GM21619 (cell line): ENCODE measurements around the gene SNX2.

Experiments used
- ATAC-seq: cut with Tn5 transposase; IDR thresholded peaks from one replicate; pipeline ENCODE4 v1.9.1; 2021; ENCODE audit not compliant: unreplicated experiment

The SNX2 gene

DNA sequence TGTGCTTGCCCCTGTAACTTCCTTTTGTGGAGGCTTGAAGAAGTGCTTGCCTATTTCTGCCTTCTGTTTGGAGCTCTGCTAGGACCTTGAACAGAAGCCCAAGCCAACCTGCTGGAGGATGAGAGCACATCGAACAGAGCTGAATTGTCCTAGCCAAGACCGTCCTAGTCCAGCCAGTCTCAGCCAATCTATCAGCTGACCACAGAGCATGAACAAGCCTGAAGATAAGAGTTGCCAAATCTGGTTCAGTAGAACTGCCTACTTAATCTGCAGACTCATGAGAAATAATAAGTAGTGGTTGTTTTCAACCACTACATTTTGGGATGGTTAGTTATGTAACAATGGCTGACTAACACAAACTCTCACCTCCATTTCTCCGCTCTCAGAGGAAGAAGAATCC lies 4.4 kb upstream of the SNX2 start:
- ATAC-seq = no peak

DNA sequence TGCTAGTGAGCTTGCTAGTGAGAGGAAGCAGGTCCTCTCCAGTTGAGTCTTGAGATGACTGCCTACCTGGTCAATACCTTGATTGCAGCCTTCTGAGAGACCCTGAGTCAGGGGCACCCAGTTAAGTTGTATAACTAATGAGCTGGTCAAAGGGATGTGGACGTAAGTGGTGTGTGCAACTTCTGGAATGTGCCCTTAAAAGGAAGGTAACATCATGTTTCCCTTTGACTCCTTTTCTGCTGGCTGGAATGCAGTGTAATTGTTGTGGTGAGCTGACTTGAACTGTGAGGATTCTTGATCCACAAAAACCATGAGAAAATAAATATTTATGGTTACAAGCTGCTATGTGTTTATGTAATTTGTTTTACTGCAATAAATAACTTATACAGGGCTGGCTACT lies 2.4 kb upstream of the SNX2 start:
- ATAC-seq = no peak

DNA sequence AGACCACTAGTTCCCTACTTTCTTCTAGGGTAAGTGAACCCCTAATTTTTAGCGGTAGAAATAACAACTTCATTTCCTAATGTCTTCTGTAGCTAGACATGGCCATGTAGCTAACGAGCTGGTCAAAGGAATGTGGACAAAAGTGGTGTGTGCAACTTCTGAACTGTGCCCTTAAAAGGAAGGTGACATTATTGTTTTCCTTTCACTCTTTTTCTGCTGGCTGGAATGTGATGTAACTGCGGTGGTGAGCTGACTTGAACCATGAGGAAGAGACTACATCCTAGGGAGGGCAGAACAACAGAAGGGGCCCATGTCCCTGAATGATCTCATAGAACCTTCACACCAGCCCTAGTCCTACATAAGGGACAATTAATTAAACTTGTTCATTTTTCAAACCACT lies 1.3 kb upstream of the SNX2 start:
- ATAC-seq = no peak

DNA sequence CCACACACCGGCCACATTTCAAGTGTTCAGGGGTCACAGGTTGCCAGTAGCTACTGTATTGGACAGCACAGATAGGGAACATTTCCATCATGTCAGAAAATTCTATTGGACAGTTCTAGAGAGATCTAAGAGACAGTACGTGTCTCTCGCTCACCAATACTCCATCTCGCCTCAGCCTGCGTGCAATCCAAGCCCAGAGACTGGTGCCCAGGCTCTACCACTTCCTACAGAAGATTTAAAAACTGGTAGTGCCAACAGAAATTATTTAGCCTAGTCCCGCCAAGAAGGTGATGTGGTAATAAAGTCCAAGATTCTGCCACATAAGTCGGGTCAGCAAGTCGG lies 390 bp upstream of the SNX2 start:
- ATAC-seq = peak; percentile 26

DNA sequence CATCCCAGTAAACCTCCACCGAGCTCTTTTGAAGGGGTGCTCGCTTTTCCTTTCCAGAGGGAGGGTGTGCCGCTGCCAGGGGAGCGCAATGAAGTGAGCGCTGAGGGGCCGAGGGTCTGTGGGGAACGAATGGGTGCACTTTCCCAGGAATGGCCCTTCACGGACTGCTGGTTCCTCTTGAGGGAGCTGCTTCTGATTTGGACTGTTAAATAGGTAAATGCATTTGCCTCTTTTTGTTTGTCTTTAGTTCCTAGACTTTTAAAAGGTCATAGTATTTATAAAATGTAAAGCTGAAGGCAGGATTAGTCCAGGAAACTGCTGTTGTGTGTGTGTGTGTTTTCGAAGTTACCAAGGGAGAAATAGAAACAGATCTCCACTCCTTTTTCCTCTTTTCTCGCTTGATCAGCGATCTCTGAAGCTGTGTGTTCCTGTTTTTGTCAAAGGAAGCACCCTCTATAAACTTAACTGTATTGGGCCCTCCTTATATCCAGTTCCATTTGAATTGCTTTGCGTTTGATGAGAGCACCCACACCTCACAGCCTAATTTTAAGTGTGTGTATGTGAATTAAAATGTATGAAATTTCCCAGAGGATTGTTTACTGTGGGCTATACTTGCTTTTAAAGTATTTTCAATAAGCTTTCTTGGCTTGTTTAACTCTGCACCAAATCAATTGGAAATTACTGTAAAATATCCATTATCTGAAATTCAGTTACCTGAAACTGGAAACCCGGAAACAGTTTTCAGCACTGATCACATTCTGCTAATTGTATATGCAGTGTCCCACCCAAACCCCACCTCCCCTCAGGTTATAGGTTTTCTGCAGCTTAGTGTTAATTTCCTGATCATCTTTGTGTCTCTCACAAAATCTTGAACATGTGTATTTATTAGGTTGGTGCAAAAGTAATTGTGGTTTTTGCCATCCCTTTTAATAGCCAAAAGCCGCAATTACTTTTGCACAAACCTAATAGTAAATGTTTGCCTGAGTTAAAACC lies 966 bp downstream of the SNX2 start:
- ATAC-seq = no peak

DNA sequence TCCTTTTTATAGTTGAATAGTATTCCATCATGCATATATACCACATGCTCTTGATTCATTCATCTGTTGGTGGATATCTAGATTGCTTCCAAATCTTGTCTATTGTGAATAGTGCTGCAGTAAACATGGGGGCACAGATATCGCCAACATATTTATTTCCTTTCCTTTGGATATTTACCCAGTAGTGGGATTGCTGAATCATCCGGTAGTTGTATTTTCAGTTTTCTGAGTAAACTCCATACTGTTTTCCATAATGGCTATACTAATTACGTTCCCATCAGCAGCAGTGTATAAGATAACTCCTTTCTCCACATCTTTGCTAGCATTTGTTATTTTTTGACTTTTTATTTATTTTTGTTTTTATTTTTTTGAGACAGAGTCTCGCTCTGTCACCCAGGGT lies 3.3 kb downstream of the SNX2 start:
- no peak for ATAC-seq

DNA sequence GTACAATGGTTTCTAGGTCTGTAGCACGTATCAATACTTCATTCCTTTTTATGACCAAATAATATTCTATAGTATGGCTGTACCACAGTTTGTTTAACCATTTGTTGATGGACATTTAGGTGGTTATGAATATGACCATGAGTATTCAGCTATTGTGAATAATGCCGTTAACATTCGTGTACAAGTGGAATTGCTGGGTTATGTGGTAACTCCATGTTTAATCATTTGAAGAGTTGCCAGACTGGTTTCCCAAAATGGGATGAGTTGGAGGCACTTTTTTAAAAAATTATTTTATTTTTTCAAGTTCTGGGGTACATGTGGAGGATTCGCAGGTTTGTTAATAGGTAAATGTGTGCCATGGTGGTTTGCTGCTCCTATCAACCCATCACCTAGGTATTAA lies 4.6 kb downstream of the SNX2 start:
- no peak for ATAC-seq

DNA sequence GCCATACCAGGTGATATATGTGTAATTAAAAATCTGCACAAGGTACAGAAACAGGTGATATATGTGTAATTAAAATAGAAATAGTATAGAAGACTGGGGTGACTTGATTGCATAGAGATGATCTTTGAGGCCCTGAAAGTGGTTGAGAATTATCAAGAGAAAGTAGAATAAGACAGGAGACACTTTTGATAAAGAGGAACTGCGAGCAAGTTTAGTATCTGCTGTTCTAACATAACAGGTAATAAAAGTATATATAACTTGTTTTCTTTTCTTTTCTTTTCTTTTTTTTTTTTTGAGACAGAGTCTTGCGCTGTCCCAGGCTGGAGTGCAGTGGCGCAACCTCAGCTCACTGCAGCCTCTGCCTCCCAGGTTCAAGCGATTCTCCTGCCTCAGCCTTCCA lies 5.4 kb downstream of the SNX2 start:
- ATAC-seq = no peak

DNA sequence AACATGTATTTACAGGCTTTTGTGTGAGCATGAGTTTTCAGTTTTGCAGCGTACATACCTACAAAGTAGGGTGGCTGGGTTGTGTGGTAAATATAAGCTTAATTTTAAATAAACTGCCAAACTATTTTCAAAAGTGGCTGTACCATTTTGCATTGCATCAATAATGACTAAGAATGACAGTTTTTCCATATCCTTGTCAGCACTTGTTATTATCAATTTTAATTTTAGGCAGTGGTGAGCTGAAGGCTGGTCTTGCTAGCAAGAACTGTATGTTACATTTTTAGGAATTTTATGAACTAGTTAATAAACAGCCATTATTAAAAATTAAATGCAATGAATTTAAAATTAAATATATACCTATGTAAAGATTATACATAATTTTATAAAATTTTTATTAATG lies 6.6 kb downstream of the SNX2 start:
- no peak for ATAC-seq

DNA sequence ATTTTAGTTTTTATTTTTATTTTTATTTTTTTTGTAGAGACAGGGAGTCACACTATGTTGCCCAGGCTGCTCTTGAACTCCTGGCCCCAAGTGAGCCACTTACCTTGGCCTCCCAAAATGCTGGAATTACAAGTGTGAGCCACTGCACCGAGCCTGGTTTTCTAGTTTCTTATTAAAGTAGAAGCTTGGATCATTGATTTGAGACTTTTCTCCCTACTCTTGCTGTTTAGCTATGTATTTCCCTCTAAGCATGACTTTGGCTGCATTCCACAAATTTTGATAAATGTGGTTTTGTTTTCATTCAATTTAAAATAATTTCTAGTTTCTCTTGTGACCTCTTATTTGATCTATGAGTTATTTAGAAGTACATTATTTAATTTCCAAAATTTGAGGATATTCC lies 10.4 kb downstream of the SNX2 start:
- ATAC-seq = no peak

DNA sequence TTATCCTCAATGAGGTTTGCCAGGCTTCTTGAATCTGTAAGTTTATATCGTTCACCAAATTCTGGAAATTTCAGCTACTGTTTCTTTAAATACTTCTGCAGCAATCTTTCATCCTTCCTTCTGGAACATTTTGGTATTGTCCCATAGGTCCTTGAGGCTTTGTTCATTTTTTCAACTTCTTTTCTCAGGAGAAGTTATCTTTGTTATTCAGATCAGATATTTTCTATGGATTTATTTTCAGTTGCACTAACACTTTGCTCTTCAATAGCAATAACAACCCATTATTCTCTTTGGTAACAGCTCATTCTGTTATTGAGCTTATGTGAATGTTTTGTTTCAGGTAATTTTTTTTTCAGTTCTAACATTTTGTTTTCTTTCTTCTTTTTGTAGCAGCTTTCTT lies 13.5 kb downstream of the SNX2 start:
- no peak for ATAC-seq

DNA sequence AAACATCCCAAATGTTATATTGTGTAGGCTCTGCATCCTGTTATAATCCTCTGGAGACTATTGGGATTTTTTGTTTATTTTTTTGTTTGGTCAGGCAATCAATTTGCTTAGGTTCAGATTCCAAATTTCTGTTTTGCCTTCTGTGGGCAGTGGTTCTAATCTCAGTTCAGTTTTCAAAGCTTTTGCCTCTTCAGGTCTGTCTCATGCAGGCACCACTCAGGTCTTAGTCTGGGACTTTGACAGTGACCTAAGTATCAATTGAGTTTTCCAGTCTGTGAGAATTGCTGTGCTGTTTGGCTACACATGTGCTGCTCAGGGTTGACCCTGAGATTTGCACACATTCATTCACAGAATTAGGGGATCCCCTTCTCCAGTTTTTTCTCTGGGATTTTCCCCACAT lies 14.1 kb downstream of the SNX2 start:
- ATAC-seq = no peak

DNA sequence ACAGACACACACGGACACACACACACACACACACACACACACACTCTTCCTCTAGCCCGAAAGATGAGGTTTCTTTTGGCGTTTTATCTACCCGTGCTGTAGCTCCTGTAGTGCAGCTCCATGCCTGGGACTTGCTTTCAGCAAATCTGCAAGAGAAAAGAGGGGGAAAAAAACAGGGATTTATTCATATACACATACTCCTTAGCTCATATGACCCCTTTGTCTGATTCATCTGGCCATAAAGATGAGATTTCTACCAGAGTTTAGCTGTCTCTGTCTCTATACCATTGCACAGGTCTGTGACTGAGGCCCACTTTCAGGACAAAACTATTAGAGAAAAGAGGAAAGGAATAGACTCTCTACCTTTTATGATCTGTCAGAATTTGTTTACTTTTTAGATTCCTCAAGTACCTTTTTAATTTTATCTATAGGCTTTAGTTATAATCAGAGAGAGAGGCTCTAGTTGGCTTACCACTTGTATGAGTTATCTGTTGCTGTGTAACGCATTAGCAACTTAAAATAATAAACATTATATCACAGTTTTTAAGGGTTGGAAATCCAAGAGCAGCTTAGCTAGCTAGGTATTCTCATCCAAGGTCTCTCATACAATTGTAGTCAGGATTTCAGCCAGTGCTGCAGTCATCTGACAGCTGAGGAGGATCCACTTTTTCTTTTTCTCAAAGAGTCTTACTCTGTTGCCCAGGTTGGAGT lies 14.7 kb downstream of the SNX2 start:
- ATAC-seq = no peak

DNA sequence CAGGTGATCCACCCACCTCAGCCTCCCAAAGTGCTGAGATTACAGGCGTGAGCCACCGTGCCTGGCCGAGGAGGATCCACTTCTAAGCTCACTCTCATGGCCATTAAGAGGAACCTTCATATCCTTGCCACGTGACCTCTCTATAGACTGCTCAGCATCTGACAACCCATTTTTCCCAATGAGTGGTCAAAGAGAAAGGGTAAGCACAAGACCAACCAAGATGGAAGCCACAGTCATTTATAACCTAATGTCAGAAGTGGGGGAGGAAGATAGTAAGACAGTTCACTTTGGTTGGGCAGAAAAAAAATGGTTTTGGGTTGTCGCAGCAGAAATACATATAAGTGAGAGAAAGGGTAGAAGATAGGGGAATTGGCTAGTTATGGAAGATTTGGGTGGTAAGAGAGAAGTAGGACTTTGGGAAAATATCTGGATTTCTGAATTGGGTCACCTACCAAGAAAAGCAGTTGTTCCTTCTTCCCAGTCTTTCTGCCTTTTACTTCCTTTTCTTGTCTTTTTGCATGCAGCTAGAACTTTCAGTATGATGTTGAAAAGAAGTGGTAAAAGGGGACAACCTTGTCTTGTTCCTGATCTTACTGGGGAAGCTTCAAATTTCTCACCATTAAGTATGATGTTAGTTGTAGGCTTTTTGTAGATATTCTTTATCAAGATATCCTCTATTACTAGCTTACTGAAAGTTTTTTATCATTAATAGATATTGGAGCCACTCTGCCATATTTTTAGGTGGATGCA lies 15.6 kb downstream of the SNX2 start:
- no peak for ATAC-seq

DNA sequence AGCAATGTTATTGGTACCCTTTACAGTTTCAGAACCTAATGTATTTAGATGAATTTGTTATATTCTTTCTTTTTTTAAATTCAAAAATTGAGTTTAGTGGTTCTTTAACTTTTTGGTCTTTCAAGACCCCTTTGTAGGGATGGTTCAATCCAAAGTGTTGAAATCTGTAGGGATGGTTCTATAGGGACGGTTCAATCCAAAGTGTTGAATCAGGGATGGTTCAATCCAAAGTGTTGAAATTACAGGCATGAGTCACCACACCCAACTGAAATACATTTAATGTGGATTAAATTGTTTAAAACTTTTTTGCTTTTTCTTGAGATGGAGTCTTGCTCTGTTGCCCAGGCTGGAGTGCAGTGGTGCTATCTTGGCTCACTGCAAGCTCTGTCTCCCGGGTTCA lies 30.6 kb downstream of the SNX2 start:
- no peak for ATAC-seq

DNA sequence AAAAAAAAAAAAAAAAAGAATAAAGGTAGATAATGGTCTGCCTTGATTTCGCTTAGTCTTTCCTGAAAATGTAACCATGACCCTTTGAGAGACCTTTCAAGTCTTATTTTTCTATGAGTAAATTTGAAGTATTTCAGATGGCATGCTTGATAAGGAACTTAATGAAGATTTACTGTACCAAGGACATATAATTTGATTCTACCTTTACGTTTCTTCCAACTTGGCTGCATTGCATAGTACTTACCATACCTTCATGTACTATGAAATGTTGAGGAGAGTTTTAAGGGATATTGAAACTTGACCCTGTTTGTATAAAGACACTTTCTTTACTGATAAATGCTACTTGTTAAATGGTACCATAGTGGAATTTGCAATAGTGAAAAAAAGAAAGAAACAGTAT lies 35.5 kb downstream of the SNX2 start:
- no peak for ATAC-seq

DNA sequence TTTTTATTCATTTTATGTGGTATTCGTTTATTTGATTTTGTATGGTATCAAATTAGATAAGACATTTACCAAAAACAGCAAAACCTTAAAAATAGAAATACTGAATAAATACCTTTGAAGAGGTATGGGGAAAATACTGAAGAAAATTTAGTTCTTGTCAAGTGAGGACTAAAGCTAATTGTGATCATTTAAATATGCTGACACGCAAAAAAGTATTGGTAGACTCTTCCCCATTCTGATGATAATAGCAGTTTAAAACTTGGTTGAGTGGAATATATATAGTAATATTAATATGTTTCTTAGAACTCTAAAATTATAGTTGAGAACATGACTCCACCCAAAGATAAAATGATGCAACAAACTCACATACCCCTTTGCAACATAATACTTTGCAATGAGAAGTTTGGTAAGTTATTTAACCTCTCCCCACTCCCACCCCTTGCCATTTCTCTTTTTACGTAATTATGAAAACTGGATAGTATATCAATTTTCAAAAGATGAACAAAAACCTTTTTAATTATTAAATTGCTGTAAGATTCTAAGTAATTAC lies 40.4 kb downstream of the SNX2 start:
- ATAC-seq = no peak

DNA sequence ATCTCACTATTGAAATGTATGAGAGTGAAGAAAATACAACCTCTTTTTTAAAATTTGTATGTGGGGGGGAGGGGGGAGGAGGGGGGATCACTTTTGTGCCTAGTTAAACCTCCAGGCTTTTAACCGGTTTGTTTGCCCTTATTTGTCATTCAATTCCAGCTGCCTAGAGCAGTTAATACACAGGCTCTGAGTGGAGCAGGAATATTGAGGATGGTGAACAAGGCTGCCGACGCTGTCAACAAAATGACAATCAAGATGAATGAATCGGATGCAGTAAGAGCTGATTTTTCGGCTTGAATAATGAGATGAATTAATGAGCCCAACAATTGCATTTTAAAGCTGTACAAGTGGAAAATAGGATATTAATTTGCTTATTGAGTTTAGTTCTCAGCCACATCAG lies 41.9 kb downstream of the SNX2 start:
- ATAC-seq = no peak

DNA sequence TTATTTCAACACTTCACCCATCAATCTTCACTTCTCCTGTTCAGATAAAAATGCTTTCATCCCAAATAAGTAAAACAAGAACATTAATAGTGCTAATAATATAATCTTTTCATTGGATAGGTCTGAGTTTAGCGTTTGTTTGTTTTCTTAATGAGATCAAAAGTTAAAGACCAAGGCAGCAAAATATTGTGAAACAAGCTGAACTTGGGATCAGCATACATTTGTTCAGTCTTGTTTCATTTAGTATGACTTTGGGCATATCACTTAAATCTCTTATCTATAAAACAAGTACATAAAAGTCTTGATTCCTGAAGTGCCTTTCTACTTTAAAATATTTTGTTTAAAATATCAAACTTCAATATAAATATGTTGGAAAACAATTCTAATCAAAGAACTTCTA lies 57.1 kb downstream of the SNX2 start:
- ATAC-seq = no peak

DNA sequence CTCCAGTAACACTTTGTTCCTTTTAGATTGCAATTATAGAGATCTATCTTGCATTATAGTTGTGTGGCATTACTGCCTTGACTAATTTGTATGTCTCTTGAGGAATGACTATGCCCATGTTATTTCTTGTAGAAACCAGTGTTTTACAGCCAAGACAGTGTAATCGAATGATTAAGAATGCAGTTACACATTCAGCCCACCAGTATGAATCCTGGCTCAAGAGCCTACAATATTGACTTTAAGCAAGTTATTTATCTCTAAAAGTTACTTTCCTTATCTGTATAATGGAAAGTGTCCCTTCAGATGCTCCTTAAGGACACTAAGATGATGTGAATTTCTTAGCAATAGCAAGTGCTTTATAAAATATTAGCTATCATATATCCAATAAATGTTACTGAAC lies 60.8 kb downstream of the SNX2 start:
- no peak for ATAC-seq

DNA sequence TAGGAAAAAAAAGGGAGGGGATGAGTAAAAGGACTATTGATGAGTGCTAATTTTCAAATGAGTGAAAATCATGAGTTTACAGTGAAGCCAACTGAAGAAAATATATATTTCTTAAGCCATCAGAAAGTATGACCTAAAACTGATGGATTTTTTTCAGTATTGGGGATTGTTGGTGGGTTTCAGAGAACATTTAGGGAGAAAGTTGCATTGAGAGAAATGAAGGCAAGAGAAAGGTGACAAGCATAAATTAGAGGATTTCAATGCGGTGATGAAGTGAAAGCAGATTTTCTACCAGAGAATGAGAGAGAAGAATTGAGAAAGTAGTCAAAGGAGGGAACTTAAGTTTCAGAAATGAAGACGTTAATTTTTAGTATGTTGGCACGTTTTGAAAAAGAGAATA lies 62.1 kb downstream of the SNX2 start:
- no peak for ATAC-seq

DNA sequence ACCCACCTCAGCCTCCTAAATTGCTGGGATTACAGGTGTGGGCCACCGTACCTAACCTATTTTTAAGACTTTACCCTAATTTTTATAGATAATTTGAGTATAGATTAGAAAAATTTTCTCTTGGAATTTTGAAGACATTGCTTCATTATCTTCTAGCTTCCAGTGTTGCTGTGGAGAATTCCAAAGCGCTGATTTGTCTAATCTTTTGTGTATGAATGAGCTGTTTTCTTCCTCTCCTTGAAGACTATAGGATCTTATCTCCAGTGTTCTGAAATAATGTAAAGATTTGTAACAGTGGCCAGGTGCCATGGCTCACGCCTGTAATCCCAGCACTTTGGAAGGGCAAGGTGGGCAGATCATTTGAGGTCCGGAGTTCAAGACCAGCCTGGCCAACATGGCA lies 64.9 kb downstream of the SNX2 start:
- ATAC-seq = no peak
